ENCODE measurements around the gene CHIT1.

The CHIT1 gene

DNA sequence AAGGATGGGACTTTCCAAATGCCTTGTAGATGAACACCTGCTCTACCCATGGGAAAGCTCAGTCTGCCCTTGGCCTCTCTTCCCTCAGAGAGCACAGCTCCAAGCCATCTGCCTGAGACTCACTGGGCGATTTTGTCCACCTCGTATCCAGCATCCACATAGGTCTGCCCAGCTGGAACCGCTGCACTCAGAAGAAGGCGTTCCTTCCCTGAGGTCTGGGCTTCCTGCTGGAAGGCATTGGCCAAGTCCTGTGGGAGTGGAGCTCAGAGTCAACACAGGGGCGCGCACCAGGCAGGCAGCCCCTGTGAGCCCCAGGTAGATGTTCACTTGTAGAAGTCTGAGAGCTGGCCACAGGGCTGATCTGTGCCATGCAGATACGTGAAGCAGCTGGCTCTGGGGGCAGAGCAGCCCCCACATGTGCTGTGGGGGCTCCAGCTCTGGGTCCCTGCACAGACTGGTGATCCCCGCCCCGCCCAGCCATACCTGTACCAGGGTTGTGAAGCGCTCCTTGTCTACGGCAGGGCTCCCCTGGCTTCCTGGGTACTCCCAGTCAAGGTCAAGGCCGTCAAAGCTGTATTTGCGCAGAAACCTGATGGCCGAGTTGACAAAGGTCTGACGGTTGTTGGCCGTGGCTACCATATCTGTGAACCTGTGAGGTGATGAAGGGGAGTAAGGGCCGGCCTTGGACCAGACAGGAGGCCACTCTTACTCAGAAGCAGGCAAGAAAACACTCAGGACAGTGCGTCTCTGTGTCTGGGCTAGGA lies 6.3 kb downstream of the CHIT1 start:
- DNase-seq (ENCODE audit: insufficient read length, low spot score) (no peak), FAIRE-seq (no peak)
- TF ChIP-seq, protein P1, sequence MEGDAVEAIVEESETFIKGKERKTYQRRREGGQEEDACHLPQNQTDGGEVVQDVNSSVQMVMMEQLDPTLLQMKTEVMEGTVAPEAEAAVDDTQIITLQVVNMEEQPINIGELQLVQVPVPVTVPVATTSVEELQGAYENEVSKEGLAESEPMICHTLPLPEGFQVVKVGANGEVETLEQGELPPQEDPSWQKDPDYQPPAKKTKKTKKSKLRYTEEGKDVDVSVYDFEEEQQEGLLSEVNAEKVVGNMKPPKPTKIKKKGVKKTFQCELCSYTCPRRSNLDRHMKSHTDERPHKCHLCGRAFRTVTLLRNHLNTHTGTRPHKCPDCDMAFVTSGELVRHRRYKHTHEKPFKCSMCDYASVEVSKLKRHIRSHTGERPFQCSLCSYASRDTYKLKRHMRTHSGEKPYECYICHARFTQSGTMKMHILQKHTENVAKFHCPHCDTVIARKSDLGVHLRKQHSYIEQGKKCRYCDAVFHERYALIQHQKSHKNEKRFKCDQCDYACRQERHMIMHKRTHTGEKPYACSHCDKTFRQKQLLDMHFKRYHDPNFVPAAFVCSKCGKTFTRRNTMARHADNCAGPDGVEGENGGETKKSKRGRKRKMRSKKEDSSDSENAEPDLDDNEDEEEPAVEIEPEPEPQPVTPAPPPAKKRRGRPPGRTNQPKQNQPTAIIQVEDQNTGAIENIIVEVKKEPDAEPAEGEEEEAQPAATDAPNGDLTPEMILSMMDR (IDR thresholded peaks at IDR 0.05; ENCODE audit: insufficient read depth, missing control alignments): no peak

- FAIRE-seq (no peak), DNase-seq (ENCODE audit: insufficient read length, low spot score) (no peak)
- TF ChIP-seq, protein P1 (IDR thresholded peaks at IDR 0.05; ENCODE audit: insufficient read depth, missing control alignments): no peak
Measured at GRCh38 chr1:203219934-203220333, 9.5 kb downstream of the CHIT1 start.

GRCh38 chr1:203219171-203219570 lies 10.3 kb downstream of the CHIT1 start:
- FAIRE-seq: no peak
- TF ChIP-seq, protein P1 (IDR thresholded peaks at IDR 0.05; ENCODE audit: insufficient read depth, missing control alignments): no peak
- no peak for DNase-seq (ENCODE audit: insufficient read length, low spot score)

- DNase-seq (ENCODE audit: insufficient read length, low spot score) (no peak), FAIRE-seq (no peak)
- TF ChIP-seq, protein P1 (IDR thresholded peaks at IDR 0.05; ENCODE audit: insufficient read depth, missing control alignments): no peak
Measured at GRCh38 chr1:203217668-203218067, 11.8 kb downstream of the CHIT1 start.

DNA sequence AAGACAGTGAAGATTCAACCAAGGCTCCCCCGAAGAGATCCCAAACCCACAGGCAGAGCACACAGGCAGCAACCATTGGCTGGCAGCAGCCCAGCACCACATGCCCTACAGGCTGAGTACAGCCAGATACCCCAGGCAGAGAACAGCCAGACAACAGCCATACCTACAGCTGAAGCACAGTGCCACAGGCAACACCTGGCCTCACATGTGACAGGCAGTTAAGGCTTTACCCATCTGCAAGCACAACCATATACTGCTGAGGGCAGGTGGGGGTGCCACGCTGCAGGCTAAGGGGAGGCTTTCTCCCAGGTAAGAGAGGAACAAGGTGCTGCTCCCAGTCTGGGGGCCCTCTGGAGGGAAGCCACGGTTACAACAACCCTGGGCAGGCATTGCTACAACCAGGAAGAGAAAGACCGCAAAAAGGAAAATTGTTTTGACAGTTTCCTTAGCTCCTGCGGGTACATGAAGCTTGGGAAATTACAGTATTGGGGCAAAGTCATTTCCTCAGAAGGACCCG lies 12.3 kb downstream of the CHIT1 start:
- no peak for FAIRE-seq
- no peak for DNase-seq (ENCODE audit: insufficient read length, low spot score)
- TF ChIP-seq, protein P1 (IDR thresholded peaks at IDR 0.05; ENCODE audit: insufficient read depth, missing control alignments): no peak

DNA sequence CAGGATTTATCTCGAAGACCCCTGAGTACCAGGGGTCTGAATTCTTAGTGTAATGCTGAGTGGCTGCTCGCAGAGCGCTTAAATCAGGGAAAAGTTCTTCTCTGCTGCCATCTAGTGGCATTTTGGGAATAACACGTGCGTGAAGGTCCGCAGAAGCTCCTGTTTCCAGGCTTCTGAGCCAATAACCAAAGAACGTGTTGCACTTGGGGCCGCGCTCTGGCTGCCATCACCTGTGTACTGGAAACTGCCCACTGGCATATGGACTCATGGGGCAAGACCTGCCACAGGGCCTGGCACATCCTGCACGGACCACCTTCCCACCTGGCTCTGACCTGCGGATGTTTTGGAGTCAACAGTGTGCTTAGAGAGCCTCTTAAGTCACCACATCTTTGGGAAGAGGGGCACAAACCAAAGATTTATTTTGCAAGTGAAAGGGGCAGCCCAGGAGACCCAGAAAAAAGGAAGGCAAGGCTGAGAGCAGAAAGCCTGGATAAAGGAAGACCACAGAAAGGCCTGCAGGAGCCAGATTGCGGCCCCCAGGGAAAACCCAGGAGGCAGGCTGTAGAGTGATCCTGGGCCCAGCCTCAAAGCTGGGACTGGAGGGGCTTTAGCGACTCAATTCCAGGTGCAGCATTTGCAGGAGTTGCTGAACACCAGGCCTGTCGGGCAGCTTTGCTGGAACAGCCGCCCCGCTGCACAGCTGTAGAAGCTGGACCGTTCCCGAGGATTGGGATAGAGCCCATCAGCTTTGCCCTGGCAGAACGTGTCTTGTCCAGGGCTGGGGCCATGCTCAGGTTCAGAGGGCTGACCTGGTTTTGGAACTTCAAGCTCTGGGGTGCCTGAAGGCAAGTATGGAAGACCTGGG lies 13.0 kb downstream of the CHIT1 start:
- TF ChIP-seq, protein P1 (IDR thresholded peaks at IDR 0.05; ENCODE audit: insufficient read depth, missing control alignments): peak; percentile 98
- DNase-seq (ENCODE audit: insufficient read length, low spot score) (peak; percentile 67), FAIRE-seq (peak; percentile 95)

Measured in D721Med (cell line).